ENCODE data around the gene OR5P2. TPM values are rescaled to one million over a fixed set of nuclear protein-coding genes. Genes with fewer than 3 reads are reported as not detected.

The OR5P2 gene
- total RNA-seq, 2 experiments from 2014 or later: not detected

DNA sequence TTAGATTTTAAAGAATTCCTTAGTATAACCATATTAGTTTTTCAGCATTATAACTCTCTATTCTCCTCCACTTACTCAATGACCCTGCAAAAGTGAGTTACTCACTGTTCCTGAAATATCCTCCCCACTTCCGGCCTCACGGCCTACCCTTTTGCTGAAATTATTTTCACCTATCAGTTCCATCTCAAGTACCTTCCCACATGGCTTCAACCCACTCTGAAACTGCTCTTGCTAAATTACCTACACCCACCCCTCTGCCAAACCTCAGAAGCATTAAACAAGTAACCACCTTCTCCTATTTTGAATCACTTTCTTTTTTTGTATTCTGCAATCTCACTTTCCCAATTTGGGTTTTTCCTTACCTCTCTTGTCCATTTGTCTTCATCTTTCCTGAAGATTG, 37.7 kb downstream of the OR5P2 start:
- no TSS peak for BruUV-seq (replicated peaks)
- ChIA-PET CTCF (ENCODE audit: unreplicated experiment) (no interaction called here), POLR2A (no interaction called here)
- no peak for DNase-seq (ENCODE audit: low spot score)
- Histone ChIP-seq H3K4me2 (ENCODE audit: low read length) (no peak overlapping the region), H3K9me3 (ENCODE audit: low read length) (no peaks in the 10 kb centered on the region), H2AFZ (ENCODE audit: low read length) (no peak overlapping the region), H3K79me2 (ENCODE audit: insufficient read depth, low read depth, low read length) (no peaks in the 10 kb centered on the region), H3K9me2 (ENCODE audit: insufficient read depth, low read length) (no peaks in the 10 kb centered on the region), H4K20me1 (ENCODE audit: insufficient read depth, low read length) (no peaks in the 10 kb centered on the region), H3K27ac (ENCODE audit: low read depth, low read length, poor library complexity, severe bottlenecking) (no peak overlapping the region), H3K4me1 (ENCODE audit: insufficient read depth, low read length, poor library complexity, severe bottlenecking) (no peaks in the 10 kb centered on the region), H3K4me3 (ENCODE audit: low read depth, low read length, poor library complexity, severe bottlenecking) (no peak overlapping the region), H3K36me3 (ENCODE audit: insufficient read depth, low read length) (no peaks in the 10 kb centered on the region)
- intact Hi-C loops (cut with micrococcal nuclease; ENCODE audit: unreplicated experiment): no loop called here
- TF ChIP-seq EZH2phosphoT487 (IDR thresholded peaks at IDR 0.05; ENCODE audit: borderline replicate concordance, low read depth, low read length): no peak
- TF ChIP-seq, protein P1, sequence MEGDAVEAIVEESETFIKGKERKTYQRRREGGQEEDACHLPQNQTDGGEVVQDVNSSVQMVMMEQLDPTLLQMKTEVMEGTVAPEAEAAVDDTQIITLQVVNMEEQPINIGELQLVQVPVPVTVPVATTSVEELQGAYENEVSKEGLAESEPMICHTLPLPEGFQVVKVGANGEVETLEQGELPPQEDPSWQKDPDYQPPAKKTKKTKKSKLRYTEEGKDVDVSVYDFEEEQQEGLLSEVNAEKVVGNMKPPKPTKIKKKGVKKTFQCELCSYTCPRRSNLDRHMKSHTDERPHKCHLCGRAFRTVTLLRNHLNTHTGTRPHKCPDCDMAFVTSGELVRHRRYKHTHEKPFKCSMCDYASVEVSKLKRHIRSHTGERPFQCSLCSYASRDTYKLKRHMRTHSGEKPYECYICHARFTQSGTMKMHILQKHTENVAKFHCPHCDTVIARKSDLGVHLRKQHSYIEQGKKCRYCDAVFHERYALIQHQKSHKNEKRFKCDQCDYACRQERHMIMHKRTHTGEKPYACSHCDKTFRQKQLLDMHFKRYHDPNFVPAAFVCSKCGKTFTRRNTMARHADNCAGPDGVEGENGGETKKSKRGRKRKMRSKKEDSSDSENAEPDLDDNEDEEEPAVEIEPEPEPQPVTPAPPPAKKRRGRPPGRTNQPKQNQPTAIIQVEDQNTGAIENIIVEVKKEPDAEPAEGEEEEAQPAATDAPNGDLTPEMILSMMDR (conservative IDR thresholded peaks at IDR 0.05; ENCODE audit: low read length): no peak

DNA sequence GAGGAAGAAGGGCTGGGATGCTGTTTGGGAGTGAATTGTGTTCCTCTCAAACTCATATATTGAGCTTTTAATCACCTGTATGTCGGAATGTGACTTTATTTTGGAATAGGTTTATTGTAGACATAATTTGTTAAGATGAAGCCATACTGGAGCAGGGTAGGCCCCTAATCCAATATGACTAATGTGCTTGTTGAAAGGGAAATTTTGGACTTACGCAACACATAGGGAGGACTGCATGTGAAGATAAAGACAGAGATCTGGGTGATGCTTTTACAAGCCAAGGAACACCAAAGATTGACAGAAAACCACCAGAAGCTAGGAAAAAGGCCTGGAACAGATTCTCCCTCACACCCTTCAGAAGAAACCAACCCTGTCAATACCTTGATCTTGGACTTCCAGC, 47.3 kb downstream of the OR5P2 start:
- CTCF ChIA-PET (ENCODE audit: unreplicated experiment): no interaction called here
- H3K9me2 ChIP-seq (ENCODE audit: insufficient read depth, low read length): no peaks in the 10 kb centered on the region
- no TSS peak for BruUV-seq (replicated peaks)

More for the DNA sequence above, 47.3 kb downstream of the OR5P2 start:
- Histone ChIP-seq H4K20me1 (ENCODE audit: insufficient read depth, low read length) (no peaks in the 10 kb centered on the region), H3K4me2 (ENCODE audit: low read length) (no peak overlapping the region), H3K27ac (ENCODE audit: low read depth, low read length, poor library complexity, severe bottlenecking) (no peak overlapping the region), H3K36me3 (ENCODE audit: insufficient read depth, low read length) (no peaks in the 10 kb centered on the region), H3K79me2 (ENCODE audit: insufficient read depth, low read depth, low read length) (no peaks in the 10 kb centered on the region), H2AFZ (ENCODE audit: low read length) (no peak overlapping the region), H3K9me3 (ENCODE audit: low read length) (no peaks in the 10 kb centered on the region), H3K4me3 (ENCODE audit: low read depth, low read length, poor library complexity, severe bottlenecking) (no peak overlapping the region), H3K4me1 (ENCODE audit: insufficient read depth, low read length, poor library complexity, severe bottlenecking) (no peaks in the 10 kb centered on the region)
- intact Hi-C loops (cut with micrococcal nuclease; ENCODE audit: unreplicated experiment): no loop called here
- no peak for DNase-seq (ENCODE audit: low spot score)
- POLR2A ChIA-PET: interaction anchor here (0.6 kb wide), 2 partner anchors 435 to 1077 kb away, joined by 3 read pairs; no protein-coding TSS in a partner anchor
- TF ChIP-seq, protein P1 (conservative IDR thresholded peaks at IDR 0.05; ENCODE audit: low read length): no peak
- TF ChIP-seq EZH2phosphoT487 (IDR thresholded peaks at IDR 0.05; ENCODE audit: borderline replicate concordance, low read depth, low read length): no peak

Other genes starting within 250 kb of the OR5P2 start
- gene CYB5R2, start 123.4 kb downstream of the OR5P2 start, total RNA-seq (2014; rRNA removed; shearing (Covaris generic)): not detected in 2 replicates
- gene CYB5R2, start 123.4 kb downstream of the OR5P2 start, total RNA-seq (2022): not detected in 2 replicates
- gene OVCH2, start 90.5 kb downstream of the OR5P2 start, total RNA-seq (2014; rRNA removed; shearing (Covaris generic)): not detected in 2 replicates
- not detected in 2 replicates for gene OVCH2, start 90.5 kb downstream of the OR5P2 start, total RNA-seq (2022)
- not detected in 2 replicates for gene OR5P3, start 33.9 kb upstream of the OR5P2 start, total RNA-seq (2014; rRNA removed; shearing (Covaris generic))
- gene OR5P3, start 33.9 kb upstream of the OR5P2 start, total RNA-seq (2022): not detected in 2 replicates
- gene OR10A6, start 134.3 kb upstream of the OR5P2 start, total RNA-seq (2014; rRNA removed; shearing (Covaris generic)): not detected in 2 replicates
- not detected in 2 replicates for gene OR10A6, start 134.3 kb upstream of the OR5P2 start, total RNA-seq (2022)
- gene OR10A3, start 144.8 kb upstream of the OR5P2 start, total RNA-seq (2014; rRNA removed; shearing (Covaris generic)): not detected in 2 replicates
- gene OR10A3, start 144.8 kb upstream of the OR5P2 start, total RNA-seq (2022): not detected in 2 replicates
- gene NLRP10, start 168.5 kb upstream of the OR5P2 start, total RNA-seq (2014; rRNA removed; shearing (Covaris generic)): not detected in 2 replicates
- not detected in 2 replicates for gene NLRP10, start 168.5 kb upstream of the OR5P2 start, total RNA-seq (2022)
- 239 and 376 TPM in 2 replicates for gene EIF3F, start 190.4 kb upstream of the OR5P2 start, total RNA-seq (2014; rRNA removed; shearing (Covaris generic))
- 367 and 403 TPM in 2 replicates for gene EIF3F, start 190.4 kb upstream of the OR5P2 start, total RNA-seq (2022)

Data from OCI-LY7 (cell line).